NCI-H1048 (cell line): ENCODE data around the gene TUBB6.

Experiments used
- DNase-seq: peaks from one replicate; lab custom pipeline; 2025; lab: John Stamatoyannopoulos, UW

TUBB6 gene

DNA sequence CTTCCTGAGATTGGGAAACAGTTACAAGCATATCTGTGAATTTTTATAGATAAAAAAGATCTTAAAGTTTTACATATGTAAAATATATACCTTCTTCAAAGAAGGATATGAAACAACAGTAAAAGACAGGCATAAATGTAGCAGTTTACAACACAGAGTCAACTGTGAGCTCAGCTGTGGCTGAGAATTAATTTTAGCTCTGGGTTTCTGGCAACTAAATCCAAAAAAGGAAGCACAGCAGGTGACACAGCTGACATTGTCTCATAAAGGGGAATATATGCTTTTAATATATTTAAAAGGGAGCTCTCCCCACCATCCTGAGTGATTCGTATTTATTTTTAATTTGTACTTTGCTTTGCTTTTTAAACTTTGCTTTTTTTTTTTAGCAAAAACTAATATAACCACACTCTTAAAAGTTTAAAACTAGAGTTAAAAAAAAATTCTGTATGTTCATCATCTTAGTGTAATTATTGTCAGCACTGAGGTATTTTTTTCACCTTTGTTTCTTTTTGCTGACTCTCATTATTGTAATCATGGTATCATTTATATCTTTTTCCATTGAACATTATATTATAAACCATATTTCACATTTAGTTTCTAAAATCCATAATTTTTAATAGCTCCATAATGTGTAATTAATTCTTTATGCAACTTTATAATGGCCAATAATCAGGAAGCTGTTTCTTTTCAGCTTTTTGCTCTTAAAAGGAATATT lies 6.7 kb downstream of the TUBB6 start:
- DNase-seq, result no peak

DNA sequence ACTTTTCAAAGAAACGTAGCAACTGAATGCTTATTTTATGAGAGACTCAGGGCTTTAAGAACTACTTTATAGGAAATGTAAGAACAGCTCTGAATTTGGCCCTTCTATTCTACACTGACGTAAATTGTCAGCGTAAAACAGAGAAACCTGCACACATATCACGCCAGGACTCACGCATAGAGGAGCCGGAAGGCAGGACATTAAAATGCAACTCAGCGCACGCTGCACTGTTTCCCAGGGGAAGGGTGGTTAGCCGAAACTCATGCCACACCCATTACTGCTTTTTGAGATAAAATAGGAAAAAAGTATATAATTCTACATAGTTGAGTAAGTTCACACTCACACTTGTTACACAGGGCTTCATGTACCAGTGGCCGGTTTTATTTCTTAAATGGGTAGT lies 7.4 kb downstream of the TUBB6 start:
- DNase-seq, result no peak

DNA sequence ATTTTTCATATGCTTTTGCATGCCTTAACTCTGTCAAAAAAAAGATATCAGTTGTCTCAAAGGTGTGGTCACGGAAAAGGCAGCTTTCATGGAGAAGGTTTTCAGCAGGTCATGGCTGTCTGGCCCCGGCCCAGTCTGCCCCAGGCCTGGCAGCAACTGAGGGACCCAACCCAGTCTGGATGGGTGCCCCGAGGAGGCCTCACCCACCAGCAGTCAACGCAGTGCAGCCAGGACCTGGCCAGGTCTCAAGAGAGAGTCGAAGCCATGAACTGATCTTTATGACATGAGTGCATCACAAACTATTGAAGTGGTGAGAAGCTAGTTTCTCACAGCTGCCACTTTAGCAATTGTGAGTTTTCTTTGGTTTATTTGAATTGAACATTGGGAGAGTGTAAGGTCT lies 7.9 kb downstream of the TUBB6 start:
- no peak for DNase-seq

DNA sequence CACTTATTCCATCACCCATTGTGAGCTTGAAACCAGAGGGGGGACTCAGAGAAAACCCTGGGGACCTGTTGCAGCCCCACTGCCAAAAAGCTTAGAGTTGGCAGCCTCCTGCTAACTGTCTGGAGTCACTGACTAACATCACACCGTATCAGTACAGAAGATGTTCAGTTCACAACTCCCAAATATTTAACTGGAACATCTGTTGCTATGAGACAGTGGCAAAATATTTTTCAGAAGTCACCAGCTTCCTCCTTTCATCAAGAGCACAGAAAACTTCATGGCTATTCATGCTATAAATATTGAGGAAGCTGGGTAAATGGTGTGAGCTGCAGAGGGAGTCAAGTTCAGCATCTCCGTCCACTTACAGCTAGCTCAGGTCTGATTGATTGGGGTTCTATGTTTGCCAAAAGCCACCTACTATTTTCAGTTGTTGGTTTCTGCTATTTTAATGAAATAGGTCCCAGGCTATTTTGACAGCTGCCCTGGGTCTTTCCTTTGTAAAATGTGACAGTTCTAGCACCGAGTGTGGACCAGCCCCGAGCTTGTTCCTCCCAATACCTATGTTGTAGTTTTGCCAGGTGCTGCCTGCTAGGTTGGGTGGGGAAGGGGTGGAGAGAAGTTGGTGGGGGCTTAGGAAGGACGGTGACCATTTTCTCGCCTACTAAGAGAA lies 9.8 kb downstream of the TUBB6 start:
- DNase-seq, result no peak

DNA sequence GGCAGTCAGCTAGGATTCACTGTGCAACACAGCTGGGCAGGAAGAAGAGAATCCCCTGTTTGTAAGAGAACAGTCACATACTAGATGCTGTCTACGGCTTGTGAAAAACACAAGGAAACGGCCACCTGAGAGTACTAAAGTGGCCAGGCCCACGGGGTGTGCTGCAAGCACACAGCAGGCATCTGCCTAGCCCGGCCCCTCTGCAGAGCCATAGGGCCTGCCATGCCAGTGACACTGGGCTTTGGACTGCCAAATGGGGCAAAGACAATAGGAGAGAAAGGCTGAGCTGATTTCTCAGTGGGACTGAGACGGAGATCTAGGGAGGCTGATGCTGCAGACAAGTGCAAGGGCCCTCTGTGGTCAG lies 10.3 kb downstream of the TUBB6 start:
- DNase-seq, result no peak

DNA sequence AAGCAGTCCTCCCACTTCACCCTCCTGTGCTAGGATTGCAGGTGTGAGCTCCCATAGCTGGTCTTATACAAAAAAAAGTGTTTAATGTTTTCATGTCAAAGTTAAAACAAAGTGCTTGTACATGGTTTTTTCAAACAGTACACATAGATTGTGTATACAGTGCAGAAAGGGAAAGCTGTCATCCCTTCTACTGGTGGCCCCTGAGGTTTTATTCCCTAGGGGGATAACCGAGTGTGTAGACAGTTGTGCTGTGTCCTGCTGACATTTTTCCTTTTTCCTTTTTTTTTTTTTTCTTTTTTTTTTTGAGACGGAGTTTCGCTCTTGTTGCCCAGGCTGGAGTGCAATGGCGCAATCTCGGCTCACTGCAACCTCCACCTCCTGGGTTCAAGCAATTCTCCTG lies 10.8 kb downstream of the TUBB6 start:
- no peak for DNase-seq

DNA sequence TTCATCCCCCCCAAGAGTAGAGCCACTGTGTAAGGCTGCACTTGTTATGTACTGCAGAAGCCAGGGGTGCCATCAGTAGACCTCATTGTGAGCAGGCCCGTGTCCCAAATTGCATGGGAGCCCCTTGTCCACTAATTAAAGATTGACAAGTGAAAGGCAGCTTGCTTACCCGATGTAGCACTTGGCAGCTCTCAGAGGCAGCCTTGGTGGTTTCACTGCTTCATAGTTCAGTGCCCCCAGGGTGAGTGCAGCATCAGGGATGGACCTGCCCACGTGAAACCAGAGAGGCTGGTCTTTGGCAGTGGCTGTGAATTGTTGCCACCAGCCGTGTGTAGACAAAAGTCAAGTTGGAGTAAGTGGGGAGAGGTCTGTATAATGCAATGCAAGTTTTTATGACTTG lies 13.3 kb downstream of the TUBB6 start:
- no peak for DNase-seq

DNA sequence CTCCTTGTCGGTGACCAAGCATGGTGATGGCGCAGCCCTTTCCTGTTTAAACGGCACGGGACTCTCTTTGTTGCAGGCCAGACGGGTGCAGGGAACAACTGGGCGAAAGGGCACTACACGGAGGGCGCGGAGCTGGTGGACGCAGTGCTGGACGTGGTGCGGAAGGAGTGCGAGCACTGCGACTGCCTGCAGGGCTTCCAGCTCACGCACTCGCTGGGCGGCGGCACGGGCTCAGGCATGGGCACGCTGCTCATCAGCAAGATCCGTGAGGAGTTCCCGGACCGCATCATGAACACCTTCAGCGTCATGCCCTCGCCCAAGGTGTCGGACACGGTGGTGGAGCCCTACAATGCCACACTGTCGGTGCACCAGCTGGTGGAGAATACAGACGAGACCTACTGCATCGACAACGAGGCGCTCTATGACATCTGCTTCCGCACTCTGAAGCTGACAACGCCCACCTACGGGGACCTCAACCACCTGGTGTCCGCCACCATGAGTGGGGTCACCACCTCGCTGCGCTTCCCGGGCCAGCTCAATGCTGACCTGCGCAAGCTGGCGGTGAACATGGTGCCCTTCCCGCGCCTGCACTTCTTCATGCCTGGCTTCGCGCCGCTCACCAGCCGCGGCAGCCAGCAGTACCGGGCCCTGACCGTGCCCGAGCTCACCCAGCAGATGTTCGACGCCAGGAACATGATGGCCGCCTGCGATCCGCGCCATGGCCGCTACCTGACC lies 17.1 kb downstream of the TUBB6 start:
- DNase-seq, result no peak

DNA sequence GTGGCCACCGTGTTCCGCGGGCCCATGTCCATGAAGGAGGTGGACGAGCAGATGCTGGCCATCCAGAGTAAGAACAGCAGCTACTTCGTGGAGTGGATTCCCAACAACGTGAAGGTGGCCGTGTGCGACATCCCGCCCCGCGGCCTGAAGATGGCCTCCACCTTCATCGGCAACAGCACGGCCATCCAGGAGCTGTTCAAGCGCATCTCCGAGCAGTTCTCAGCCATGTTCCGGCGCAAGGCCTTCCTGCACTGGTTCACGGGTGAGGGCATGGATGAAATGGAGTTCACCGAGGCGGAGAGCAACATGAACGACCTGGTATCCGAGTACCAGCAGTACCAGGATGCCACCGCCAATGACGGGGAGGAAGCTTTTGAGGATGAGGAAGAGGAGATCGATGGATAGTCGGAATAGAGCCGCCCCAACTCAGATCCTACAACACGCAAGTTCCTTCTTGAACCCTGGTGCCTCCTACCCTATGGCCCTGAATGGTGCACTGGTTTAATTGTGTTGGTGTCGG lies 17.7 kb downstream of the TUBB6 start:
- no peak for DNase-seq

DNA sequence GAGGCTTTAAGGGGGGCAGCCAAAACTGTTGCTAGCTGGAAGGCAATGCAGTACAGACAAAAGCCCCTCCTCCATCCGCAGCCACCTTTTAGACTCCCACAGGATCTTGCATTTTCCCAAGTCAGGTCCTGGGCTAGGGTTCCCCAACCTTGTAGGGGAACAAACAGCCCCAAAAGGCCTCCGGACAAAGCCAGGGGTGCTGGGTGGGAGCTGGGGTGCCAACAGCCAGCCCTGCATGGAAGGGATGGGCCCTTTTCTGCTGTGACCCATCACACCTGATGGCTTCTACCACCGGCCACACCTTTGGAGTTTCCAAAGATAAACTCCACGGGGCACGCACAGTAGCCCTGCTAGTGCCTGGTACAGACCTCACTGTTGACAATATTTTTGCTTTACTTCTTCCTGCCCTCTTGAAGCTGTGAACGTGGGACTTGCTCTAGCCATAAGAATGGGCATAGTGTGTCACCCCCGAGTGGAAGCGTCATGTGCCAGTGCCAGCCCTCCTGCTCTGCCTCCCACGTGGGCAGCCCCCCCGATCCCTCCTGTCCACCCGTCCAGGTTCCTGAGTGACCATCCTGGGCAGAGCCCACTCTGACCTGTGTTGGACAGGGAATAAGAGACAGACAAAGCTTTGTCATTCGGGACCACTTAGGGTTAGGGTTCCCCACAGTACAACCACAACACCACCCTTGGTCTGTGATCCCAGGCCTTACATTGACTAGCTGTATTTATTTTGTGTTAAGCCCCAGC lies 18.8 kb downstream of the TUBB6 start:
- DNase-seq, result no peak

DNA sequence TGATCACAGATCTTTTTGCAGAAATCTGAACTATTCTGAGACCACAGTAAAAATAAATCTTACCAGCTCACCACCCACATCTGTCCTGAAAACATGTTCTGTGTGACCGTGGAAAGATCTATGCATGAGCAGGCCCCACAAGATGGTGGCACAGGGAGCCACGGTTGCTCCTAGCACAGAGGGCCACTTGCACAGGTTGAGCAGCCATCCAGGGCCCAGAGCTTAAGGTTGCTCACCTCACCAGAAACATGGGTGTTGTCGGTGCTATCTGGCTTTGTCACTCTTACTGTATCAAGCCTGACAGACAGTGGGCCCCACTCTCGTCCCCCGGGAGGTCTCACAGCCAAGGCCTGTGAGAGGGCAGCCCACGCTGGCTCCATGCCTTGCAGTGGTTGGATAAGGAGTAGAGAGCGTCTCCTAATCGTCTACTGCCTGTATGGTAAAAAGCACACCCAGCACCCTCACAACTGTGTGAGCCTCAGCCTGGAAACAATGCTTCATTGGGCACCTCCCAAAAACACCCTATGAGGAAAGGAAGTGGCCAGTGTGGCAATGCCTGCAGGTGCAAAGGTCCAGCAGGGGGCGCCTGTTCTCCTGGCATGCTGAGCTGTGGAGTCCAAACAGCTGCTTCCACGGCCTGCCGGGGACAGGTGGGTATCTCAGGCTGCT lies 19.6 kb downstream of the TUBB6 start:
- peak; percentile 57 for DNase-seq

DNA sequence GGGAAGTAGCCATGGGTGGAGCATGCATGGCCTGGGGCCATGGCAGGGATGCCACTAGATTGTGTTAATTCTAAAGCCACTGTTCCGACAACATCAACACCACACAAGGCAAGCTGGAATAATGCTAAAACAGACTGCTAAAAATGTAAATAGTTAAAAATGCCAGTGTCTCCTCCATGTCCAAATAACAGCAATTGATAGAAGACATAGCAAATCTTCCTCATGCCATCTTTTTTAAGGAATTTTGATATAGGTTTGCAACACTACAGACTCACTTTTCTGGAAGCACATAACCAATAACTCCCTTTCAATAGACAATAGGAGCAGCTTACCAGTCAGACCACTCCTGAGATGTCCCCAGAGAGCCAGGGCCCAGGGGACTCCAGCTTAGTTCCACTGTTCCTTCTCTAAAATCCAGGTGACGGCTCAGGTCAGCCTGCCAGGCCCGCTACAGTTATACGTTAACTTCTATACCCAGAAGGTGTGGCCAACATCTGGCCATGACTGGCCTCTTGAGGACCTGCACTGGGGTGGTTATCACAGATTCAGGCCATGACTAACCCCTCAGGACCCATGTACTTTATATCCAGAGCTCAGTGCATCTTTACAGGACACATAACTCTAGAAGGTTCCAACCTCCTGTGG lies 20.3 kb downstream of the TUBB6 start:
- DNase-seq, result no peak

DNA sequence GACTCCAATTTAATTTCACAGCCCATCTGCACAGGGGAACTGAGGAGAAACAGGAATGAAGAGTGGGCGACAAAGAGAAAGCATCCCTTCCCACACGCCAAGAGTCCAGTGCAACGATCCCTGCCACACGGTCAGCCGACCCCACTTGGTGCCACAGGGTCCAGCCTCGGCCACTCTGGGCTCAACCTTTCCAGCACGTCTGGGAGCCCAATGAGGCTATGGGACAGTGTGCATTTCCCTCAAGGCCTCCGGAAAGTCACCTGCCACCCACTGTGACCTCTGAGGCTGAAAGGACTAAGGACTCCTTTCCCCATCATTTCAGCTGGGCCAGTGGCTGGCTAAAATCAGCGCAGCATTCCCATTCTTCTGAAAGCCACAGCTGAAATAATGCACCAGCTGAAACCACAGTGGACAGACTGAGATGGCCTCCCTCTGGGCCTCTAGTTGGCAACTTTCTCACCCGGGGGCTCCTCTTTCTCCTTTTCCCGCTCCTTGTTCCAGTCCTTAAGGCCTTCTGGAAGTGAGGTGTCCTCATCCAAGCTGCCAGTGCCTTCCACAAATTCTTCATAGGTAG lies 21.2 kb downstream of the TUBB6 start:
- DNase-seq, result no peak

DNA sequence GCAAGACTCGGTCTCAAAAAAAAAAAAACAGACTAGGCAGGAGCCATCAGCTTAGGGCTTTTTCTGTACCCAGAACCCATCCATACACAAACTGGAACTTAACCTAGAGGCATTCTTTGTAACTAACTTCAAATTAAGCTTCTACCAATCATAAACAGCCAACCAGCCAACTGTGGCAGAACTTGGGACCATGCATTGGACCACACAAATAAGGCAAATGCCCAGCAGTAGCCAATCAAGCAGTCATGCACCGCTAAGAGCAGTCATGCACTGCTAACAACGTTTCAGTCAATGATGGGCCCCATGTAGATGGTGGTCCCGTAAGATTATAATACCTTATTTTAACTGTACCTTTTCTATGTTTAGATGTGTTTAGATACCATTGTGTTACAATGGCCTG lies 22.7 kb downstream of the TUBB6 start:
- no peak for DNase-seq

DNA sequence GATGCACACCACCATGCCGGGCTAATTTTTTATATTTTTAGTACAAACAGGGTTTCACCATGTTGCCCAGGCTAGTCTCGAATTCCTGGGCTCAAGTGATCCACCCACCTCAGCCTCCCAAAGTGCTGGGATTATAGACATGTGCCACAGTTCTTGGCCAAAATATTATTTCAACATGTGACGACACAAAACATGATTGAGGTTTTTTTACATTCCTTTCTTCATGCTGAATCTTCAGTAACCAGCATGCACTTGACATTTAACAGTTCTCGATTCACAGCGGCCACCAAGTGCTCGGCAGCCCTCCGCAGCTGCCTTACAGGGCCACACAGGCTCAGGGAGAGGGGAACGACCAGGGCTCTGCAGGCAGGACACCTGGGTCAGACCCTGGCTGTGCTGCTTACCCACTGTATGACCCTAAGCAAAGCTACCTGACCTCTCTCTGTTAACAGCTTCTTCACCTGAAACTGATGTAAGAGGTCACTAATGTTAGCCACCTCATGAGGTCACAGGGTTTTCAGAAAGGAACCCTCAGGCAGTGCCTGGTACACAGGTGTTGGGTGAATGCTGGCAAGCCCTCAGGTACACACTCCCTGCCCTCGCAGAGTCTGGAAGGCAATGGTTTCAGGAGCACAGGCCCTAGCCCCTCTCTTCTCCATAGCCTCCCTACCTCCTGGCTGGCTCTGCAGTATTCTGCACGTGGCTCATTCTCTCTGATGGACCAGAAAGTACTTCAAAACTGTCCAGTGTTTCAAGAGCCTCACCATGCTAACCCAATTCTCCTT lies 25.7 kb downstream of the TUBB6 start:
- DNase-seq, result no peak

DNA sequence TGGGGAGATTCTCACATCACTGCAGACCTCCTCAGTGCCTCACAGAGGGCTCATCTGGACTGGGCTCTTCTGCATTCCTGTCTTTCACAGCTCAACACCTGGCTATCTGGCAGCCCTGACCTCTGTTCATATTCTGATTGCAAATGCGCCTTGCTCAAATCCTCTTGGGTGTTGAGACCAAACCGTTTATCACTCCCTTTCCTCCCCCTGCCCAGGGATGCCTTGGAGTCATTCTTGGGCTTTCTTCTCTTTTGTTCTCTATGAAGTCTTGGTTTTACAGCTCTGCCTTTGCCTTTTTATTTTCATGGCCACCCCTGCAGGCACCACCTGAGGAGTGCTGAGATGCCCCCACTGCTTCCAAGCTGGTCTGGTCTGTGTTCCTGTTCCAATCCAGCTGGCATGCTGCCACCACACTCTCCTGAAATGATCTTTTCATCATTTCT lies 26.3 kb downstream of the TUBB6 start:
- DNase-seq, result no peak

DNA sequence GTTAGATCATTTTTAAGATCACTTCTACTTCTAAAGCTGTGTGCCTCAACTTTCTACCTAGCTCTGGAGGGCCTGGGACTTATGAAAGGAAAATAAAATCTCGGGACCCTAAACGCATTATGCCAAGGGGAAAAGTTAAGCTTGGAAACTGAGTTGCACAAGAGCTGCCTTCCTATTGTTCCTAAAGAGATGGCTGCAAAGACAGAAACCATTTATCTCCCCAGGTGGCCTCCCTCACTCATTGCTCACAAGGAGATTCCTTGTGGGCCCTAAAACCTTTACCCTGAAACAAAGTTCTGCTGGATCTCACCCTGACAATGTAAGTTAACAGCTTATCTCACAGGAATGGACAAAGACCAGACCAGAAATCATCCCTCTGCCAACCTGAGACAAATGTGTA lies 26.8 kb downstream of the TUBB6 start:
- no peak for DNase-seq

DNA sequence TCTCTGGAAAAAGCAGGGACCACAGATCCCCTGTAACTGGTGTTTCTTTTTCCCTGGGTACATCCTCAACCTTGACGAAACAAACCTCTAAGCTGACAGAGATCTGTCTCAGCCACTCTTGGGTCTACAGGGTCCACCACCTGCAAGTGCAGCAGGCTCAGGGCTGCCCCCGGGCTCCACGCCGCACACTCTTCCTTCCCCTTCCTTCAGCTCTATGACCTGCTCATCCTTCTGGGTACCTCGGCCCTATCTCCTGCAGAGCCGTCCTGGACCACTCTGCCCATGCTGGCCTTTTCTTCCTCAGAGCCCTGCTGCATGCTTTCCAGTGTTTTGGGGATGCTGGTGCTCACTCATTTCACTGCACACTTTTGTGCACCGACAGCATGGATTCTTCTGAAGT lies 27.5 kb downstream of the TUBB6 start:
- DNase-seq, result no peak

DNA sequence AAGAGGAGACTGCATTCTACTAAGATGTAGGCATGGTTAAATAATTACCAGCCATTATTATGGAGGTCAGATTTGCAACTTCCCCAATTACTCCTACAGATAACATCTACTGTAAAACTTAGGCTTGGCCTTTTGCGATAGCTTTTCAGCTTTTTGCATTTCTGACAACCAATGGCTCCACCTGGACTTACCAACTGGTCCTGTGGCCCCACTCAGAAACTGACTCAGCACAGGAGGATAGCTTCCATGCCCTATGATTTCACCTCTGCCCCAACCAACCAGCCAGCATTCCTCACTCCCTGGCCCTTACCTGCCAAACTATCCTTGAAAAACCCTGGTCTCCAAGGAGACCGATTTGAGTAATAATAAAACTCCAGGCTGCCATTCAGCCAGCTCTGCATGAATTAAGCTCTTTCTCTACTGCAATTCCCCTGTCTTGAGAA lies 28.2 kb downstream of the TUBB6 start:
- DNase-seq, result no peak

DNA sequence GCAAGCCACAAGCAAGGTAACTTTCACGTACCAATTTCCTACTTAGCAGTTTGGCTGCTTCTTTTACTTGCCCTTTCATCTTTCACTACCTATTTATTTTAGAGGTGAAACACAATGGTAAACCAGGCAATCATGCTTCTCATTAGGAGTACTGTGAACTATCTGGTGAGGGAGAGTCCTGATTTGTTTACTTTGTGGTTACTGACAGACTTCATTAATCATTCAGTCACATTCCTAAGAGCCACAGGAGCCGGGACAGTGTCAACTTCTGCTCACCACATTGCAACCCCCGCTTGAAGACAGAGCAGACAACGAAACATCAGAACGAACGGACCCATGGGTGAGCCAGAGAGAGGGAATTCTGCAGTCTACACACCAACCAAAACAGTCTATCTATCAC lies 28.8 kb downstream of the TUBB6 start:
- no peak for DNase-seq
